ENCODE data around the gene LHX6. TPM values are rescaled to one million over a fixed set of nuclear protein-coding genes. Genes with fewer than 3 reads are reported as not detected.

LHX6 gene
- total RNA-seq, 4 donors from 2014 or later: 2.5 to 15.0 (median 6.5) TPM

DNA sequence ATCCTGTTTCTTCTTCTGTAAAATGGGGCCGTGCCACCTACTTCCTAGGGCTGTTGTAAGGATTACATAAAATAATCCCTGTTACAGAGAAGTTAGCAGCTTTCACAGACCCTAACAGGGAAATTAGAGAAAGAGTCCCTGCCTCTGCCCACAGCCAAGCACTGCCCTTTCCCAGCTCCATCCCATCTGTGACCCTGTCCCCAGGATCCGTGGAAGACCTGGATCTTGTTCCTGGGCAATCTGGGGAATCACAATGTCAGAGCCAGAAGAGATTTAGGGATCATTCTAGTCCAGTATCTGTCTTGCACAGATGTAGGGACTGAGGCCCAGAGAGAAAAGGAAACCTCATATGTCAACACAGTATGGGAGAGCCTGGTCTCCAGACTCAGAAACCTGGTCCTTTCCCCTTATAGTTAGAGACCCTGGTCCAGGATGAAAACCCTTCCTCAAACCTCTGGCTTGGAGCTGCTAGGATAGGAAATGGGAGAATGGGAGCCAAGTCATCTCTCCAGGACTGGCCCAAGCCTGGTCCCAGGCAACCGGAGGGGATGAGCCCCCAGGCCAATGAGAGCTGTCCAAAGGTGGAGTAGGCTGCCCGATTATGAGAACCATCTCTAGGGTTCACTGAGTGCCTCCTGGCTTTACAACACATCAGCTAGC lies 12.5 kb downstream of the LHX6 start:
- TF ChIP-seq POLR2A (IDR thresholded peaks at IDR 0.05) (no peak), CTCF (IDR thresholded peaks at IDR 0.05) (no peak), EP300 (IDR thresholded peaks at IDR 0.05) (no peak)
- DNase-seq (ENCODE audit: low spot score in 2 of 2): no peak
- peaks cover 0 to 99% of the 10 kb centered on the region in 2 donors for H3K27me3 ChIP-seq
- peaks cover 0 to 47% (median 23%) of the 10 kb centered on the region in 4 donors for H3K4me1 ChIP-seq
- no peak overlapping the region for H3K27ac ChIP-seq
- no peaks in the 10 kb centered on the region for H3K36me3 ChIP-seq
- no peak overlapping the region for H3K4me3 ChIP-seq
- no peaks in the 10 kb centered on the region for H3K9me3 ChIP-seq
- 72 to 73% methylated on average over 4 of the region's 4 CpGs for WGBS, 2 donors

GRCh38 chr9:122215663-122216062 lies 13.1 kb downstream of the LHX6 start:
- DNase-seq (ENCODE audit: low spot score in 2 of 2): no peak
- Histone ChIP-seq H3K27ac (no peak overlapping the region), H3K4me1 (peaks cover 0 to 41% (median 23%) of the 10 kb centered on the region in 4 donors), H3K9me3 (no peaks in the 10 kb centered on the region), H3K27me3 (peaks cover 0 to 99% of the 10 kb centered on the region in 2 donors), H3K4me3 (no peak overlapping the region), H3K36me3 (no peaks in the 10 kb centered on the region)
- 78 to 100% methylated on average over 1 of the region's 1 CpG for WGBS, 2 donors
- TF ChIP-seq EP300 (IDR thresholded peaks at IDR 0.05): no peak

DNA sequence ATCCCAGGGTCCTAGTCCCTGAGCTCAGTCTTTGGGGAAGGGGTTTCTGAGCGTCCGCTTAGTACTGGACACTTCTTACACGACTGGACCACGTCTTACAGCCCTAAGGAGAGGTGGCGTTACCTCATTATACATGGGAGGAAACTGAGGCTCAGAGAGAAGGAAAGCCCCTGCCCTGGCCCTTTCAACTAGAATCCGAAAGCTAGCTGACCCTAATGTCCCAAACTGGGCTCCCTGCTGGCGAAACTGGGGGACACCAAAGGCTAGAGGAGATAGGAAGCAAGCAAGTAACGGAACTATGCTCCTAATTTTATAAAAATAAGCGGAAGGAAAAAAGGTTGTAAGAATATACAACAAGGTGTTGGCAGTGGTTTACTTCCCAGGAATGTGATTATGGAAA lies 14.2 kb downstream of the LHX6 start:
- WGBS, 2 donors: 43 to 53% methylated on average over 9 of the region's 9 CpGs
- Histone ChIP-seq H3K4me1 (peaks cover 0 to 29% (median 18%) of the 10 kb centered on the region in 4 donors), H3K27ac (no peak overlapping the region), H3K27me3 (peaks cover 0 to 96% of the 10 kb centered on the region in 2 donors), H3K36me3 (no peaks in the 10 kb centered on the region), H3K4me3 (peak overlapping the region in 2 of 4 donors; percentile 9 to 42), H3K9me3 (no peaks in the 10 kb centered on the region)
- TF ChIP-seq POLR2A (IDR thresholded peaks at IDR 0.05) (no peak), EP300 (IDR thresholded peaks at IDR 0.05) (no peak), CTCF (IDR thresholded peaks at IDR 0.05) (no peak)
- DNase-seq (ENCODE audit: low spot score in 2 of 2): no peak

DNA sequence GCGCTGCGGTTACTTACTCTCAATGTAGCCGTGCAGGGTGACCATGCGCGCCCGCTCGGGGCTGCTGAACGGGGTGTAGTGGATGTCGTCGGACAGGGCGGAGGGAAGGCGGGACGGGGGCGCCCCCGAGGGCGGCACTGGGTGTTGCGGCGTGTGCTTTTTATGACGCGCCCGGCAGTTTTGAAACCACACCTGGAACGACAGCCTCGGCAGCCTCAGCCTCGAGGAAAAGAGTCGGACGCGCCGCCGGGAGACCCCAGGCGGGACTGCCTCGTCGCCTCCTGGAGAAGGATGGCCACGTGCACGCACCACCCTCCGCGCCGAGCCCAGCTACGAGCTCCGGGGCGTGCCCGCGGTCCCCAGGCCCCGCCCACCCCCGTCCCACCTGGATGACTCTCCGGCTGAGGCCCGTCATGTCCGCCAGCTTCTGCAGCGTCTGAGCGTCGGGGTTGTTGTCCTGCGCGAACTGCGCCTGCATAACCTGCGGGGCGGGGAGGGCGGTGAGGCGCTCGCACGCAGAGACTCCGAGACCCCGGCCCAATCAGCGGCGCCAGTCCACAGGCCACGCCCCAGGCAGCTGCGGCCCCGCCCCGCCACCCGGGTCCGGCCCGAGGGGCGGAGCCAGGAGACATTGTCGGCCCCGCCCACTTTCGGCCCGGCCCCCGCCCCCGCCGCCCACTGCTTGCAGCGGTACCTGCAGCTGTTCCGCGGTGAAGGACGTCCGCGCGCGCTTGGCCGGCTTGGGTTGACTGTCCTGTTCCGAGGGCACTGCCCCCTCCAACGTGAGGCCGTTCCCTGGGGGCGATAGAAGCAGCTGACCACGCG lies 15.0 kb downstream of the LHX6 start:
- 4 to 12% methylated on average over 21 to 25 of the region's 93 CpGs for WGBS, 2 donors
- H3K4me1 ChIP-seq: peaks cover 0 to 22% (median 11%) of the 10 kb centered on the region in 4 donors
- peaks cover 0 to 94% of the 10 kb centered on the region in 2 donors for H3K27me3 ChIP-seq
- no peaks in the 10 kb centered on the region for H3K36me3 ChIP-seq
- TF ChIP-seq POLR2A (IDR thresholded peaks at IDR 0.05) (no peak), CTCF (IDR thresholded peaks at IDR 0.05) (no peak), EP300 (IDR thresholded peaks at IDR 0.05) (no peak)
- peak overlapping the region; percentile 9 to 42 (median 28) for H3K4me3 ChIP-seq
- no peaks in the 10 kb centered on the region for H3K9me3 ChIP-seq
- H3K27ac ChIP-seq: no peak overlapping the region
- DNase-seq (ENCODE audit: low spot score in 2 of 2): no peak

DNA sequence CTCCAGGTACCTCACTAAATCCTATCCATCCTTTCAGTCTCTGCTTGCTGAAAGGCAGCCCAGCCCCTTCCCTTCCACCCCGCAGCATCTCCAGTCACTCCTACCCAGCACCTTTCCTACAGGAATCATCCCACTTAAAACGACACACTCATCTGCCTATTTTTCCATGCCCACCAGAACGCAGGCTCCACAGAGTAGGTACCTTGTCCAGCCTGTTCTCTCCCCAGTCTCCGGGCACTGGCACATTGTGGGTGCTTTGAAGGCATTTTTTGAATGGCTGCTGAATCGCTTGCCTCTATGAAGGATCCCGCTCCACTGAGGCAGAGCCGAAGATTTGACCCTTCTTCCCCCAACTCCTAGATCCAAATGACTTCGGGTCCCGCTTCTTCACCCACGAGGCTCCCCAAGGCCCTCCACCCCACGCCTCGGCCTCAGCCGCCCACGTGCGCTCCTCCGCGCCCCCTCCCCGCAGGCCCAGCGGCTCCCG lies 15.6 kb downstream of the LHX6 start:
- Histone ChIP-seq H3K4me3 (peak overlapping the region in 1 of 4 donors; percentile 22), H3K27me3 (peaks cover 0 to 87% of the 10 kb centered on the region in 2 donors)
- WGBS, 2 donors: 37 to 49% methylated on average over 19 to 20 of the region's 20 CpGs

More for the DNA sequence above, 15.6 kb downstream of the LHX6 start:
- Histone ChIP-seq H3K9me3 (no peaks in the 10 kb centered on the region), H3K27ac (no peak overlapping the region), H3K4me1 (peaks cover 0 to 16% (median 10%) of the 10 kb centered on the region in 4 donors), H3K36me3 (no peaks in the 10 kb centered on the region)
- TF ChIP-seq CTCF (IDR thresholded peaks at IDR 0.05) (no peak), POLR2A (IDR thresholded peaks at IDR 0.05) (no peak), EP300 (IDR thresholded peaks at IDR 0.05) (no peak)
- no peak for DNase-seq (ENCODE audit: low spot score in 2 of 2)

All from tibial nerve (tissue), 4 donors.